ENCODE measurements around the gene YES1. TPM values are rescaled to one million over a fixed set of nuclear protein-coding genes. Genes with fewer than 3 reads are reported as not detected.

YES1 gene
- total RNA-seq, 2 donors from 2014 or later, result 62.8 to 78.8 TPM

- Mint-ChIP-seq H3K4me1 (peaks cover 4% of the 10 kb centered on the region), H3K9me3 (no peaks in the 10 kb centered on the region), H3K4me3 (no peak overlapping the region), H3K27me3 (ENCODE audit: insufficient read depth) (peaks cover 40% of the 10 kb centered on the region), H3K36me3 (ENCODE audit: low read depth) (no peaks in the 10 kb centered on the region), H3K27ac (no peak overlapping the region)
- Histone ChIP-seq H3K27me3 (ENCODE audit: control insufficient read depth, insufficient read depth, low read length, poor library complexity, severe bottlenecking) (peaks cover 22% of the 10 kb centered on the region), H3K36me3 (ENCODE audit: control insufficient read depth, insufficient read depth, low read length) (no peaks in the 10 kb centered on the region), H3K4me3 (ENCODE audit: low read length) (no peak overlapping the region), H3K27ac (ENCODE audit: low read depth, low read length) (no peak overlapping the region), H3K9me3 (ENCODE audit: control insufficient read depth, low read length) (no peaks in the 10 kb centered on the region), H3K9ac (ENCODE audit: extremely low read depth, low read length, poor library complexity, severe bottlenecking) (no peak overlapping the region), H3K4me1 (ENCODE audit: control insufficient read depth, insufficient read depth, low read length) (no peaks in the 10 kb centered on the region)
- WGBS, 2 experiments (ENCODE audit: insufficient coverage in 1 of 2, insufficient read length in 1 of 2), result 83 to 85% methylated on average over 5 to 6 of the region's 9 CpGs
- DNase-seq, result no peak
- no peak for TF ChIP-seq CTCF (conservative IDR thresholded peaks at IDR 0.05)
Observed at GRCh38 chr18:845152-845819, 33.2 kb upstream of the YES1 start.

GRCh38 chr18:841647-842370 lies 29.8 kb upstream of the YES1 start:
- Mint-ChIP-seq H3K27me3 (ENCODE audit: insufficient read depth) (peaks cover 66% of the 10 kb centered on the region), H3K4me3 (no peak overlapping the region), H3K27ac (no peak overlapping the region), H3K4me1 (no peaks in the 10 kb centered on the region), H3K9me3 (no peaks in the 10 kb centered on the region), H3K36me3 (ENCODE audit: low read depth) (no peaks in the 10 kb centered on the region)
- Histone ChIP-seq H3K36me3 (ENCODE audit: control insufficient read depth, insufficient read depth, low read length) (no peaks in the 10 kb centered on the region), H3K27me3 (ENCODE audit: control insufficient read depth, insufficient read depth, low read length, poor library complexity, severe bottlenecking) (peaks cover 34% of the 10 kb centered on the region), H3K4me3 (ENCODE audit: low read length) (no peak overlapping the region), H3K4me1 (ENCODE audit: control insufficient read depth, insufficient read depth, low read length) (no peaks in the 10 kb centered on the region), H3K27ac (ENCODE audit: low read depth, low read length) (no peak overlapping the region), H3K9me3 (ENCODE audit: control insufficient read depth, low read length) (no peaks in the 10 kb centered on the region), H3K9ac (ENCODE audit: extremely low read depth, low read length, poor library complexity, severe bottlenecking) (no peak overlapping the region)
- 77 to 82% methylated on average over 13 to 15 of the region's 15 CpGs for WGBS, 2 experiments (ENCODE audit: insufficient coverage in 1 of 2, insufficient read length in 1 of 2)
- no peak for TF ChIP-seq CTCF (conservative IDR thresholded peaks at IDR 0.05)
- DNase-seq, result no peak

GRCh38 chr18:840516-840915 lies 28.5 kb upstream of the YES1 start:
- H3K9me3 Mint-ChIP-seq, result no peaks in the 10 kb centered on the region
- no peak for TF ChIP-seq CTCF (conservative IDR thresholded peaks at IDR 0.05)
- H3K4me1 Mint-ChIP-seq, result no peaks in the 10 kb centered on the region
- Histone ChIP-seq H3K4me3 (ENCODE audit: low read length) (no peak overlapping the region), H3K27ac (ENCODE audit: low read depth, low read length) (no peak overlapping the region), H3K9me3 (ENCODE audit: control insufficient read depth, low read length) (no peaks in the 10 kb centered on the region), H3K9ac (ENCODE audit: extremely low read depth, low read length, poor library complexity, severe bottlenecking) (no peak overlapping the region), H3K36me3 (ENCODE audit: control insufficient read depth, insufficient read depth, low read length) (no peaks in the 10 kb centered on the region), H3K27me3 (ENCODE audit: control insufficient read depth, insufficient read depth, low read length, poor library complexity, severe bottlenecking) (peaks cover 34% of the 10 kb centered on the region), H3K4me1 (ENCODE audit: control insufficient read depth, insufficient read depth, low read length) (no peaks in the 10 kb centered on the region)
- H3K27ac Mint-ChIP-seq, result no peak overlapping the region
- H3K36me3 Mint-ChIP-seq (ENCODE audit: low read depth), result no peaks in the 10 kb centered on the region
- no peak overlapping the region for H3K4me3 Mint-ChIP-seq
- WGBS, 2 experiments (ENCODE audit: insufficient coverage in 1 of 2, insufficient read length in 1 of 2), result 91 to 92% methylated on average over 1 to 2 of the region's 2 CpGs
- peaks cover 76% of the 10 kb centered on the region for H3K27me3 Mint-ChIP-seq (ENCODE audit: insufficient read depth)
- DNase-seq, result no peak

Measured in endodermal cell (in vitro differentiated cells).